HG03558 (cell line): ENCODE results near the gene MMP15.

Experiments used
- ATAC-seq: cut with Tn5 transposase; IDR thresholded peaks from one replicate; pipeline ENCODE4 v1.9.1; 2021; ENCODE audit warnings: moderate number of reproducible peaks; ENCODE audit not compliant: unreplicated experiment; ENCODE audit errors: extremely low read depth

The MMP15 gene

GRCh38 chr16:58013201-58013956, 12.2 kb upstream of the MMP15 start:
- ATAC-seq: no peak

DNA sequence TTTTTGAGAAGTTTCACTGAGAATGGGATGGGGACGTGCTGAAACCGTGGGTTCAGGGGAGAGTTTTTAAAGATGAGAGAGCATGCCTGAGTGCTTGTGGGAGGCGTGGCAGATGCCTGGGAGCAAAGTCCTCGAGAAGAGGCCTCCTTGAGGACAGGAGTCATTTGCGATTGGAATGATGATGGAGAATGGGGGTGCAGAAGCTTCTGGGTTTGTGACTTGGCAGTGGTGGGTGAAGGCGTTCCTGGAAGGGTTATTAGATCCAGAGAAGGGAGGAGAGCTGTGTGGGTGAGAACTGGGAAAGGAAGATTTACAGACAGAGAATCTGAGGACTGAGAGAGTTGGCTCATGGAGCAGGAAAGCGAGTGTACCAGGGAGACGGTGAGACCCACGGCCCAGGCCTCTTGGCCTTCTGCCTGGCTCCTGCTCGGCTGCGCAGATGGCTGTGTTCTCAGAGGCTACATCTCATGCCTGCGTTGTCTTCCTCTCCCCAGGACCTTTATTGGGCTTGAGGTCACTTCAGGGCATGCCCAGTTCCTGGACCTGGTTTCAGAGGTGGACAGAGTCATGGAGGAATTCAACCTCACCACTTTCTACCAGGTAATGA, 8.6 kb upstream of the MMP15 start:
- no peak for ATAC-seq

DNA sequence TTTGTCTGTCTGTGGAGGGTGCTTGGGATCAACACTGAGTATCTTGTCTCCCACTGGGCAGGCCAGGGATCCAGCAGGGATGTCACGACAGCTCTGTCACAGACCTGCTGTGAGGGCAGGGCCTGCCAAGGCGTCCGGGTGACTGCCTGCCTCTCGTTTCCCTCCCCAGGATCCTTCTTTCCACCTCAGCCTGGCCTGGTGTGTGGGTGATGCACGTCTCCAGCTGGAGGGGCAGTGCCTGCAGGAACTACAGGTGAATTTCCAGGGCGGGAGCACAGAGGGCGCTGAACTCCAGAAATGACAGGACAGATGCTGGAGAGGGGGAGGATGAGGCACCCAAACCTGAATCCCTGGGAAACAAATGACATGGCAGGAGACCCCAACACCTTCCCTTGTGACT, 6.8 kb upstream of the MMP15 start:
- no peak for ATAC-seq

- ATAC-seq: no peak
Observed at GRCh38 chr16:58019866-58020538, 5.6 kb upstream of the MMP15 start.

DNA sequence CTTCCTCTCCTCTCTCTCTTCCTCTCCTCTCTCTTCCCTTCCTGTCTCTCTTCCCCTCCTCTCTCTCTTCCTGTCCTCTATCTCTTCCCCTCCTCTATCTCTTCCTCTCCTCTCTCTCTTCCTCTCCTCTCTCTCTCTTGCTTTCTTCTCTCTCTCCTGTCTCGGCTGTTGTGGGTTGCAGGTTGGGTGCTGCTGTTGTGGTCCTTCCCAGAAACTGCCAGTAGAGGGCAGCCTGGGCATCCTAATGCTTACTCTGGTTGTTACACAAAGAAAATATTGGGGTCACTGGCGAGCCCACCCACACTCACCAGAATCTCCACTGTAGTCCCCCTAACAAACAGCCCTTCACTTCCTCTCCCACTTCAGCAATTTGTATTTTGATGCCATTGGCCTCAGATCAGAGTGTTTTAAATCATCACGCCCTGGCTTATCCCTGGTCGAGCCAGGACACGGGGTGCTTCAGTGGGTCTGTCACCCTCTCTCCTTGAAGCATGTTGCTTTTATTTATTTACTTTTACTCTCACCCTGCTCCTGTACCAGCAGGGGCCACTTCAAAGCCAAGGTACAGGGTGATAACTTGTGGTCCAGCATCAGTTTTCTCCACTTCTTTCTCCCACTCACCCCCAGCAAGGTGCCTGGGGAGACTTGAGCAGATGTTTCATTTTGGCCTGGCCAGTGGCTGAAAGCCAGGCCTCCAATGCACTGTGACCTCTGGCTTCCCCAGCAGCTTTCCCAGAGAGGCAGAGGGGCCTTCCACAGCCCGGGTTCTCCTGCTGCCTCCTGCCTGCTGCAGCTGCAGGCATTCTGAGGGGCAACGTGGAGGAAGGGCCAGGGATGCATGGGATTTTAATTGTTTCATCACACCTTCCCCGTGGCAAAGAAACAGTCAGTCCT, 4.7 kb upstream of the MMP15 start:
- no peak for ATAC-seq

GRCh38 chr16:58021661-58022551, 3.6 kb upstream of the MMP15 start:
- ATAC-seq: no peak

DNA sequence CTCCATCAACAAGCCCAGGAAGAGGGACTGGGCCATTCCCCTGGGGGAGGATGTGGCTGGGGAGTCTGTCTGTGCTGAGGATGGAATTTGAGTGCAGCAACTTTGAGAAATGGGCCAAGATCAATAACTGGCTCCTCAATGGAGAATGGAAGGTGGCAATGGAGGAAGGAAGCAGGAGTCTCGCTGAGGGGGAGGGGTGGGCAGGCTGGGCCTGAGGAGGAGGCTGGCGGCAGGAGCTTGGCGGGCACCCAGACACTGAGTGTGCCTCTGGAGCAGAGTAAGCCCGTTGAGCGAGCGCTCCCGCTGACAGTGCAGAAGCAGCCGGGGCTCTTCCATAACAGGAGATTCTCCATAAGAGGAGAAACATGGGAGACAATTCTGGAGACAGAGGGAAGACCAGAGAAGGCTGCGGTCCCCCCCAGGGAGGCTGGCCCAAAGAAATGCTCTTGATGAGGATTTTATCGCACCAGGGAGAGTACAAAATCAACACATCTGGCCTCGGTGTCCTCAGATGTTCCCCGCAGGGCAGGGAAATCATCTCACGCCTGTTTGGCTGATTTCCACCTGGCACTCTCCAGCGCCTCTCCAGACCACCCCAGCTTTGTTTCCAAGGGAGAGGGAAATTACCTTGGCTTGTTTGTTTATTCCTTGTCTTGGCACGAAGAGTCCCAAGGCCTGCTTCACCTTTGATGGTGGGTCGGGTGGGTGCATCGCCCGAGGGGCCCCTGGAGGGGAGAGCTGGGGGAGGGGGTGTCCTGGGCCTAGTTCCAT, 2.8 kb upstream of the MMP15 start:
- no peak for ATAC-seq

DNA sequence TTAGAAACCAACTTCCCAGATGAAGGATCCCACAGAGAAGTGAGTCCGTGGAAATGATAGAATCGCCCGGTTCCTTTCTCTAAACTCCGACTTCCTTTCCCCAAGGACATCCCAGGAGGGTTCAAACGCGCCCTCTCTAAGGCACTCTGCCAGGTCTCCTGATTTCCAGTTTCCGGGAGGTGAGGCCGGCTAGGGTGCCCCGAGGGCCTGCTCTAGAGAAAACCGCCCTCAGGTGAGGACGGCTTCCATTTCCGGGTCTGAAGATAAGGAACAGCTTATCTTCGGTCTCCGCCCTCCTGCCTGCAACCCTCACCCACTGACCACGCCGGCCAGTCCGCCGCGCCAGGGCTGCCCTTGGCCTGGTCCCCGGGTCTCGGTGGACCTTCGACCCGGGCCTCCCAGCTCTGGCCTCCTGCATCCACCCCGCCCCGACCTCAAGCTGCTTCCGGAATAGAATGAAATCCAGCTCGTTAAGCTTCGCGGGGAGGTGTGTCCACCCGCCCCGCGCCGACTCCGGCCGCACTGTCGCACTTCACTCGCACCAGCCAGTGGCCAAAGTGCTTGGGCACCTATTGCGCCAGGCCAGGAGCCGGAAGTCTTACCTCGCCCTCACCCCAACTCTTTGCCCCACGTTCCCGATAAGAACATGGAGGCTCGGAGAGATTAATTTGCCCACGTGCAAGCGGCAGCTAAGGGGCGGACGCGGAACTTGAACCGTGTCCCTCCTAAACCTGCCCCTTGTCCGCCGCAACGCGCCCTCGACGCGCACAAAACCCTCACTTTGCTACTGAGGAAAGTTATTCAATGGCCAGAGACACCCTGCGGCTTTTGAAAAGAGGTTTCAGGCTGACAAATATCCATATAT, 836 bp upstream of the MMP15 start:
- no peak for ATAC-seq

DNA sequence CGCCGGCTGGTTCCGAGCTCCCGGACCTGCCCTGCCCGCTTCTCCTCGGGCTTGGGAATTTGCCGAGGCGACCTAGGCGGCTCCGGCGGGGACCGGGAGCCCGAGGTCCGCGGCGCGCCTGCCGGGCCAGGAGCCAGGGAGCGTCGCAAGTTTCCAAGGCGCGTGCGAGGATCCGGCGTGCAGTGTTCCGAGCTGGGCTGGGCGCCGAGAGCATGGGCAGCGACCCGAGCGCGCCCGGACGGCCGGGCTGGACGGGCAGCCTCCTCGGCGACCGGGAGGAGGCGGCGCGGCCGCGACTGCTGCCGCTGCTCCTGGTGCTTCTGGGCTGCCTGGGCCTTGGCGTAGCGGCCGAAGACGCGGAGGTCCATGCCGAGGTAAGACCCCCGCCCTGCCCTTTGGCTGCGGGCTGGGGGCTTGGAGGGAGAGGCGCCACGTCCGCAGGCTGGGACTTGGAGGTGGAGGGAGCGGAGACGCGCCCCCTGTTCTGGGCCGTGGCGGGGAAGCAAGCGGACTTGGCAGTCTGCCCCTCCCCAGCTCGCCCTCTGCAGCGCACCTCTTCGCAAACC, 668 bp downstream of the MMP15 start:
- ATAC-seq: no peak

- ATAC-seq: no peak
Observed at GRCh38 chr16:58026705-58027160, 1.2 kb downstream of the MMP15 start.

DNA sequence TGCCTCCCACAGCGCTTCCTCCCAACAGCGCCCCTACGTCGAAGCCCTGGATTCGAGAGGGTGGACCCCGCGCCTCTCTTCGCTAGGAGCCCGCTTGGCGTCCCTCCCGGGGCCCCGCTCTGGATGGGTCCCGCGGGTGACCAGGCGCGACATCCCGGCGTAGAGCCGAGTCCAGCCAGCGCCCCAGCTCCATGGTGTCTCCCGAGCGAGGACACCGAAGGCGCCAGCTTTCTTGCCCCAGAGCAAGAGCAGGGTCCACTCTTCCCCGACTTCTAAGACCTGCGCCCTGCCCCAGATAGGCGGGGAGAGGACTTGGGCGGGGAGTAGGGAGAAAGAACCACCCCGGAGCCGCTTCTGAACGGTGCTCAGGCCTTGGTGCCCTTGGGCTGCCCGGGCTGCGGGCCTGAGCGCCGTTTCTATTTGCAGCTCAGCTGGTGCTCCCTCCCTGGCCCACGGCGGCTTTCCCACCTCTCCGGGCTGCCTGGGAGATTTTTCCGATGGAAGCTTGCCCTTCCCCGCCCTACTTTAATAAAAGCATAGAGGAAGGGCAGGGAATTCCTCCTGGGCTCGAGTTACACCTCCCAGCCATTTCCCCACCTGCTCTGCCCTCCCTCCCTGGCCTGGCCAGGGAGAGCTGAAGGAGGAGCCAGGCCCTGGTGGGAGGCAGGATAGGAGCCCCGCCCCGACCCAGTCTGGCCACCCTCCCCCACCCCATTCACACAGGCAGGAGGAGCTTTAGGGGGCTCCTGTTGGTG, 1.8 kb downstream of the MMP15 start:
- ATAC-seq: no peak

DNA sequence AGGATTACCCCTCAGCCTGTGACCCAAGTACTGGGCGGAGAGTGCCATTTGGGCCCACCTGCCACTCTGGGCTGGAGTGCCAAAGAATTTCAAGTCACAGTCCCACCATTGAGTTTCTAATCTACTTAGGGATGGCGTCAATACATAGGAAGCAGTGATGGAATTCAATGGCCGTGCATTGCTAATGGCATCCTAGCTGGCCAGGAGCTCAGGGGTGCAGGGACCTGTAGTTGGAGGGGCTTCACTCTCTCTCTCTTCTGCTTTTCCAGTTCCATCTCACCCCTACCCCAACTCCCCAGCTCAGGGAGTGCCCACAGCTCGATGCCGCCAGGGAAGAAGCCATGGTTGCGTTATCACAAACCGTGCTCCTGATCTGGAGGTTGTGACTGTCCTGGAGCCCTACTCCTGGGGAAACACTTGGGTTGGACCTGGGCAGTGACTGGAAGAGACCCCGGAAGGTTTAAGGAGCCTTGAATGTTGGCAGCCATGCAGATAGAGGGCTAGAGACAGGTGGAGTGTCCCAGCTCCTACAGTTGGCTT, 2.4 kb downstream of the MMP15 start:
- no peak for ATAC-seq

DNA sequence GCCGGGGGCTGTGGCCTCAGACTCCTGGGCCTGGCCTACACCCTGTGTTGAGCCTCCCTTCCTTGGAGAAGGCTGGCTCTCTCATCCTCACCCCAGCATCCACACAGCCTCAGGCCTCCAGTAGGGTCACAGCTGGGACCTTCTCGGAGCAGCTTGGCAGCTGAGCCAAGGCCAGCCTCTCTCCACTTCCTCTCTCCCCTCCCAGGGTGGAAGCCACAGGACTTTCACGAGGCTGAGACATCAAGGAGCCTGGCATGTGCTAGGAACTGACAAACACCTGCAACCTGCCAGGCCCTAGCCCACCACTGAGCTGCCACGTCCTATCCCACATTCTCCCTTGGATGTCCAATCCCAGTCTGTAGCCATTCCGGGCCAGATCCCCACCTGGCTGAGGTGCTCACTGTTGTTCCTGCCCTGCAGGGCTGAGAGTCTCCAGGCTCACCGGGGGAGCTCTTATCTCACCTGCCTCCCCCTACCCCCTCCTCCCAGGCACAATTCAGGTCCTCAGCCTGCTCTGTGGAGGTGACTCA, 3.1 kb downstream of the MMP15 start:
- no peak for ATAC-seq

DNA sequence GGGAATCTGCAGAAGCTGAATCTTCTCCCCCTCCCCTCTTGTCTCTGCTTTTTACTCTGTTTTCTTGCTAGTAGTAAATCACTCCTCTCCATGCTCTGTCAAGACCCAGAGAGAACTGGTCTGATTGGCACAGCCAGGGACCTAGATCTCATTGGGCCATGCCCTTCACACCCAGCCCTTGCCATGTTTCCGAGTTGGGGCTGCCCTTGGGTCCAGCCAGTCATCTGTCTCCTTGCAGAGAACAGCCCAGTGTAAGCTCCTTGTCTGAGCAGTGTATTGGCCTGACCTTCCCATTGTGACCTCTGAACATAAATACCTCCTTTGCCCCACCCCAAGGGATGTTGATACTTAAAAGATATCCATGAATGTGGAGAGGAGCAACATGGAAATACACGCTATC, 3.9 kb downstream of the MMP15 start:
- ATAC-seq: no peak

DNA sequence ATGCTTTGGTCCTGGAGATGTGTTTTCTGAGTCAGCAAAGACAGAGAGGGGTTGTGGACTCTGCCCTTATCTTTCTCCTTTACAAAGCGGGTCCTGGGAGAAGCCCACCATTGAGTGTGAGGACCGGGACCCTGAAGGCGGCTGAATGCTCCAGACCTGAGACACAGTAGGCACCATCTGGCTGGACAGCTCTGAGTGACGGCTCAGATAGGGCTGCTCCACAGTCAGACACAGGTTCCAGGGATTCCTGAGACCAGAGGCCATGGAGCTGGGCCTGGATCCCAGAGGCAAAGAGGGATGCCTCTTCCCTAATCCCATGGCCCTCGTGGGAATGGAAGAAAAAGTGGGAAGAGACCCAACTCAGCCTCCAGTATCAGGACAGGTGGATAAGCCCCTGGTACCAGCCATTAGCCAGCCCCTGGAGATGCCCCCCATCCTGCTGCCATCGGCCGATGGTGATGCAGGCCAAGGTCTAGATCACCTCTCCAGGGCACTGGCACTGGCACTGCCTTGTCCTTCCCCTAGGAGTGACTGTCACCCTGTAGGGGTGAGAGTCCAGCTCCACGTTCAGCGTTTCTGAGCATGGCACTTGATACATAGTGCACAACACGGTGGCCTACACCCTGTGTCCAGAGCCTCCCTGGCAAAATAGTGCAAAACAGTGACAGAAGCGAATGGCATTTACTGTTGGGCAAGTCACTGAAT, 4.7 kb downstream of the MMP15 start:
- no peak for ATAC-seq
